GM12878 (cell line): ENCODE results near the gene ARID1A. TPM values are rescaled to one million over a fixed set of nuclear protein-coding genes. Genes with fewer than 3 reads are reported as not detected.

Source experiments
- ATAC-seq: fragments of 200-7000 bp; cut with Tn5 transposase; 3 replicates; pipeline ENCODE4 v1.9.1; 2020; ENCODE audit warnings: mild to moderate bottlenecking, moderate library complexity
- BruUV-seq: library from RNA; stranded (reverse); fragments of 400-500 nt; replicated peaks from 2 replicates; lab custom pipeline; 2021; lab: Mats Ljungman, UMichigan
- CTCF ChIA-PET: fragments of 300-600 bp; sonication (Branson Sonifier 250); formaldehyde crosslinking; extraction: SDS; loops from one replicate; lab custom pipeline; 2021; ENCODE audit warnings: inconsistent platforms; lab: Yijun Ruan, JAX
- POLR2A ChIA-PET: fragments of 350-600 bp; formaldehyde crosslinking; extraction: SDS; loops from one replicate; lab custom pipeline; 2021; ENCODE audit warnings: inconsistent platforms; lab: Charles Lee
- RAD21 ChIA-PET: fragments of 300-600 bp; sonication (Branson Sonifier 250); formaldehyde crosslinking; loops from one replicate; lab custom pipeline; 2023; ENCODE audit warnings: antibody characterized with exemption; ENCODE audit not compliant: unreplicated experiment; lab: Charles Lee
- SMC1A ChIA-PET: fragments of 300-600 bp; sonication (Branson Sonifier 250); formaldehyde crosslinking; loops from one replicate; lab custom pipeline; 2023; ENCODE audit not compliant: unreplicated experiment, uncharacterized antibody; lab: Charles Lee
- DNase-seq: peaks from one replicate; pipeline ENCODE4 v3.0.0-alpha.2; 2011; ENCODE audit warnings: low read depth, low spot score
- FAIRE-seq: peaks from 3 replicates; lab custom pipeline; 2011; peaks lifted over from hg19 to GRCh38; lab: Jason Lieb, UNC
- H2AFZ ChIP-seq: 2 replicates; pipeline ENCODE4 v1.6.0; 2011; ENCODE audit warnings: low read depth, low read length, control low read depth; ENCODE audit not compliant: control insufficient read depth
- H3K27ac ChIP-seq: 2 replicates; pipeline ENCODE4 v1.5.1; 2011; ENCODE audit warnings: control low read depth; ENCODE audit not compliant: control insufficient read depth, insufficient read depth
- H3K27me3 ChIP-seq, 2 experiments: replicated peaks in 1 of 2; 2 replicates each; pipeline versions ENCODE4 v1.6.0 to v1.6.1; 2011; ENCODE audit warnings: low read length in 1 of 2; ENCODE audit not compliant: control insufficient read depth in 2 of 2, insufficient read depth in 2 of 2
- H3K36me3 ChIP-seq, 2 experiments: 2 replicates each; pipeline ENCODE4 v1.5.1; 2011; ENCODE audit warnings: low read length in 1 of 2; ENCODE audit not compliant: control insufficient read depth in 2 of 2, insufficient read depth in 2 of 2
- H3K4me1 ChIP-seq: 2 replicates; pipeline ENCODE4 v1.6.1; 2011; ENCODE audit warnings: mild to moderate bottlenecking, low read length, moderate library complexity, mixed read lengths; ENCODE audit not compliant: control insufficient read depth, insufficient read depth
- H3K4me2 ChIP-seq: 2 replicates; pipeline ENCODE4 v1.6.0; 2011; ENCODE audit warnings: control low read depth; ENCODE audit not compliant: control insufficient read depth, insufficient read depth
- H3K4me3 ChIP-seq: fragments of 200-600 bp; sonication (generic); 2 replicates; pipeline ENCODE4 v1.5.1; 2016
- H3K79me2 ChIP-seq: 2 replicates; pipeline ENCODE4 v1.6.0; 2011; ENCODE audit warnings: low read length; ENCODE audit not compliant: control insufficient read depth, insufficient read depth
- H3K9ac ChIP-seq: 2 replicates; pipeline ENCODE4 v1.8.0; 2011; ENCODE audit warnings: low read length, control low read depth, mixed read lengths; ENCODE audit not compliant: control insufficient read depth, insufficient read depth
- H3K9me3 ChIP-seq: replicated peaks from 3 replicates; pipeline ENCODE4 v1.5.1; 2011; ENCODE audit warnings: mild to moderate bottlenecking, low read length; ENCODE audit not compliant: control insufficient read depth, insufficient read depth
- H4K20me1 ChIP-seq: 2 replicates; pipeline ENCODE4 v1.6.0; 2011; ENCODE audit not compliant: control insufficient read depth, insufficient read depth
- IRF5 ChIP-seq: fragments of 450-650 bp; IDR thresholded peaks from 2 replicates; pipeline ENCODE4 v1.6.1; 2017; ENCODE audit warnings: borderline replicate concordance
- NFYB ChIP-seq: IDR thresholded peaks from 2 replicates; pipeline ENCODE4 v1.6.1; 2011; ENCODE audit warnings: low read depth, mild to moderate bottlenecking, low read length, improper control_type of control experiment, moderate library complexity; ENCODE audit not compliant: insufficient read depth
- RBBP5 ChIP-seq: fragments of 200-600 bp; sonication (generic); conservative IDR thresholded peaks from 2 replicates; pipeline ENCODE4 v1.6.1; 2016
- SPI1 ChIP-seq: IDR thresholded peaks from 2 replicates; pipeline ENCODE4 v1.6.1; 2011; ENCODE audit warnings: low read depth, mild to moderate bottlenecking, low read length, moderate library complexity, borderline replicate concordance; ENCODE audit not compliant: insufficient read depth
- SUPT20H ChIP-seq: IDR thresholded peaks from 2 replicates; pipeline ENCODE4 v1.6.1; 2011; ENCODE audit warnings: low read depth, mild to moderate bottlenecking, low read length, moderate library complexity, borderline replicate concordance; ENCODE audit not compliant: control insufficient read depth
- ZNF24 ChIP-seq: fragments of 450-650 bp; IDR thresholded peaks from 2 replicates; pipeline ENCODE4 v1.6.1; 2017; ENCODE audit warnings: antibody characterized with exemption, mild to moderate bottlenecking
- WGBS: methylation state at CpG from one replicate; pipeline ENCODE4 v1.1.6; 2016; ENCODE audit warnings: low lambda C conversion rate; ENCODE audit not compliant: insufficient replicate concordance, insufficient coverage; ENCODE audit errors: missing lambda C conversion rate; 5-methylcytosine and 5-hydroxymethylcytosine counted together
- in situ Hi-C: fragments of 300-500 bp; cut with MboI; formaldehyde crosslinking; loops from 9 replicates; pipeline ENCODE4 v1.14.3; 2018; ENCODE audit warnings: mixed read lengths
- intact Hi-C: fragments of 100-400 bp; cut with micrococcal nuclease; formaldehyde crosslinking; loops from one replicate; pipeline ENCODE4 v1.14.2; 2022; ENCODE audit not compliant: unreplicated experiment
- polyA plus RNA-seq, 11 experiments: library from polyadenylated mRNA; depleted of rRNA in 4 of 11; unstranded in 6 of 11; stranded (reverse) in 5 of 11; fragments of >200 nt; fragmentation: Nextera tagmentation in 4 of 11; fragmentation: Illumina TruSeq in 1 of 11; extraction: Ambion mirVana in 4 of 11; extraction: Trizol in 1 of 11; gene quantifications; 1 replicate in 1 of 11; 2 replicates in 10 of 11; pipeline versions ENCODE4 v1.2.1 to v1.2.3, GENCODE V29; 2011 to 2016; ENCODE audit warnings: inconsistent platforms in 2 of 11, missing spikeins in 2 of 11, low read depth in 1 of 11
- total RNA-seq, 4 experiments: library from RNA; depleted of rRNA in 3 of 4; stranded (reverse); fragments of >200 nt in 3 of 4; fragmentation: Illumina TruSeq in 1 of 4; extraction: Trizol in 1 of 4; gene quantifications; 2 replicates each; pipeline versions ENCODE4 v1.2.1 to v1.2.3, GENCODE V29; 2013 to 2021

ARID1A gene
- total and polyA plus RNA-seq, 10 of the 15 experiments (the other 5 are each of a cell fraction or from before 2014, with no cell fraction given) = 10.0 to 98.0 (median 23.5) TPM

GRCh38 chr1:26767714-26768113 is 71.9 kb downstream of the ARID1A start:
- no peak overlapping the region for H3K4me3 ChIP-seq
- no peaks in the 10 kb centered on the region; the same call in 1 of the 2 replicates for H4K20me1 ChIP-seq
- no TSS peak for BruUV-seq
- H3K36me3 ChIP-seq = peaks cover 49 to 67% of the 10 kb centered on the region in 2 experiments
- DNase-seq (no peak), ATAC-seq (no peak), FAIRE-seq (no peak)
- peaks cover 7% of the 10 kb centered on the region; the same call in 1 of the 2 replicates for H3K4me1 ChIP-seq
- ChIA-PET SMC1A (interaction anchor here (0.8 to 5.0 kb wide), 5 partner anchors 14 to 166 kb away, joined by 3 to 19 read pairs (median 3); partner anchors contain the start of gene PIGV), RAD21 (interaction anchor here (0.6 to 2.1 kb wide), 2 partner anchors 16 to 90 kb away, joined by 3 to 6 read pairs; no protein-coding TSS in a partner anchor), CTCF (interaction anchor here (1.1 to 6.5 kb wide), 2 partner anchors 9 to 22 kb away, joined by 3 to 40 read pairs; partner anchors contain the start of gene PIGV)
- H3K27me3 ChIP-seq = no peaks in the 10 kb centered on the region
- no peak overlapping the region for H3K4me2 ChIP-seq
- H3K79me2 ChIP-seq = no peaks in the 10 kb centered on the region; the same call in 1 of the 2 replicates
- H3K27ac ChIP-seq = no peak overlapping the region
- no peak overlapping the region for H3K9ac ChIP-seq
- in situ Hi-C loops = no loop called here
- no peaks in the 10 kb centered on the region for H3K9me3 ChIP-seq
- TF ChIP-seq SPI1 (no peak), IRF5 (no peak), RBBP5 (no peak), SUPT20H (no peak), NFYB (no peak), ZNF24 (no peak)
- TF ChIP-seq, all 136 proteins: peak for 0
- 70% methylated on average over 4 of the region's 4 CpGs for WGBS
- intact Hi-C loops = no loop called here
- H2AFZ ChIP-seq = no peak overlapping the region
- POLR2A ChIA-PET = no interaction called here
